Activated gamma-delta T cell (primary cell): ENCODE results near the gene P2RX7.
"Not testable (repeated sequence)": the region's sequence is repeated elsewhere in the genome, so short reads cannot be mapped to it uniquely, and the experiment has no call there.

Source experiments
- DNase-seq: peaks from one replicate; lab custom pipeline; 2025; lab: John Stamatoyannopoulos, UW

Gene P2RX7

GRCh38 chr12:121205491-121205890 lies 72.8 kb downstream of the P2RX7 start:
- no peak for DNase-seq

GRCh38 chr12:121208571-121208970 lies 75.9 kb downstream of the P2RX7 start:
- DNase-seq: not testable (repeated sequence)

- no peak for DNase-seq
Observed at GRCh38 chr12:121209221-121209620, 76.5 kb downstream of the P2RX7 start.

GRCh38 chr12:121209624-121210572 lies 77.2 kb downstream of the P2RX7 start, which contains the start of gene P2RX4:
Gene P2RX4 (plus strand): TSS chr12:121210129. CDS start chr12:121210165, 36 bp downstream.
- peak; percentile 81 for DNase-seq

- DNase-seq: no peak
Observed at GRCh38 chr12:121212875-121213274, 80.2 kb downstream of the P2RX7 start.

GRCh38 chr12:121214166-121214777 lies 81.6 kb downstream of the P2RX7 start:
- no peak for DNase-seq

- no peak for DNase-seq
Observed at GRCh38 chr12:121214855-121215745, 82.4 kb downstream of the P2RX7 start.

- no peak for DNase-seq
Observed at GRCh38 chr12:121216102-121216501, 83.4 kb downstream of the P2RX7 start.

GRCh38 chr12:121217063-121217462 lies 84.4 kb downstream of the P2RX7 start:
- no peak for DNase-seq

- no peak for DNase-seq
Observed at GRCh38 chr12:121217761-121218160, 85.1 kb downstream of the P2RX7 start.

GRCh38 chr12:121218588-121219352 lies 86.1 kb downstream of the P2RX7 start:
- no peak for DNase-seq

- no peak for DNase-seq
Observed at GRCh38 chr12:121219353-121219986, 86.8 kb downstream of the P2RX7 start.

- peak; percentile 26 for DNase-seq
Observed at GRCh38 chr12:121222847-121223246, 90.2 kb downstream of the P2RX7 start.

GRCh38 chr12:121223292-121224285 lies 90.9 kb downstream of the P2RX7 start:
- no peak for DNase-seq

GRCh38 chr12:121224591-121224990 lies 91.9 kb downstream of the P2RX7 start:
- DNase-seq: no peak

- DNase-seq: no peak
Observed at GRCh38 chr12:121226399-121226798, 93.7 kb downstream of the P2RX7 start.

- not testable (repeated sequence) for DNase-seq
Observed at GRCh38 chr12:121226871-121227270, 94.2 kb downstream of the P2RX7 start.

- no peak for DNase-seq
Observed at GRCh38 chr12:121227294-121227693, 94.6 kb downstream of the P2RX7 start.

GRCh38 chr12:121228919-121229665 lies 96.4 kb downstream of the P2RX7 start:
- no peak for DNase-seq
